A673 (cell line): ENCODE data around the gene ISLR.

Source experiments
- EZH2 ChIP-seq: fragments of 200-600 bp; sonication (generic); IDR thresholded peaks from 2 replicates; pipeline ENCODE4 v1.6.1; 2017; ENCODE audit warnings: borderline replicate concordance, low read depth, mild to moderate bottlenecking, mixed read lengths, antibody characterized with exemption, low read length; ENCODE audit not compliant: poor library complexity, severe bottlenecking
- TF ChIP-seq, protein P1 (sequence below): fragments of 300-800, 200-600 bp; sonication (generic); conservative IDR thresholded peaks from 2 replicates; pipeline ENCODE4 v1.5.1; 2017; ENCODE audit warnings: low read depth, mild to moderate bottlenecking, antibody characterized with exemption, low read length, moderate library complexity, mixed read lengths

- TF ChIP-seq, protein P1, sequence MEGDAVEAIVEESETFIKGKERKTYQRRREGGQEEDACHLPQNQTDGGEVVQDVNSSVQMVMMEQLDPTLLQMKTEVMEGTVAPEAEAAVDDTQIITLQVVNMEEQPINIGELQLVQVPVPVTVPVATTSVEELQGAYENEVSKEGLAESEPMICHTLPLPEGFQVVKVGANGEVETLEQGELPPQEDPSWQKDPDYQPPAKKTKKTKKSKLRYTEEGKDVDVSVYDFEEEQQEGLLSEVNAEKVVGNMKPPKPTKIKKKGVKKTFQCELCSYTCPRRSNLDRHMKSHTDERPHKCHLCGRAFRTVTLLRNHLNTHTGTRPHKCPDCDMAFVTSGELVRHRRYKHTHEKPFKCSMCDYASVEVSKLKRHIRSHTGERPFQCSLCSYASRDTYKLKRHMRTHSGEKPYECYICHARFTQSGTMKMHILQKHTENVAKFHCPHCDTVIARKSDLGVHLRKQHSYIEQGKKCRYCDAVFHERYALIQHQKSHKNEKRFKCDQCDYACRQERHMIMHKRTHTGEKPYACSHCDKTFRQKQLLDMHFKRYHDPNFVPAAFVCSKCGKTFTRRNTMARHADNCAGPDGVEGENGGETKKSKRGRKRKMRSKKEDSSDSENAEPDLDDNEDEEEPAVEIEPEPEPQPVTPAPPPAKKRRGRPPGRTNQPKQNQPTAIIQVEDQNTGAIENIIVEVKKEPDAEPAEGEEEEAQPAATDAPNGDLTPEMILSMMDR: no peak
- no peak for TF ChIP-seq EZH2
Measured at GRCh38 chr15:74197176-74197965, 23.9 kb downstream of the ISLR start.
